ENCODE measurements around the gene OSBPL7. TPM values are rescaled to one million over a fixed set of nuclear protein-coding genes. Genes with fewer than 3 reads are reported as not detected.

Gene OSBPL7
- total and polyA plus RNA-seq, 4 donors, result 0.51 to 2.4 (median 1.4) TPM

DNA sequence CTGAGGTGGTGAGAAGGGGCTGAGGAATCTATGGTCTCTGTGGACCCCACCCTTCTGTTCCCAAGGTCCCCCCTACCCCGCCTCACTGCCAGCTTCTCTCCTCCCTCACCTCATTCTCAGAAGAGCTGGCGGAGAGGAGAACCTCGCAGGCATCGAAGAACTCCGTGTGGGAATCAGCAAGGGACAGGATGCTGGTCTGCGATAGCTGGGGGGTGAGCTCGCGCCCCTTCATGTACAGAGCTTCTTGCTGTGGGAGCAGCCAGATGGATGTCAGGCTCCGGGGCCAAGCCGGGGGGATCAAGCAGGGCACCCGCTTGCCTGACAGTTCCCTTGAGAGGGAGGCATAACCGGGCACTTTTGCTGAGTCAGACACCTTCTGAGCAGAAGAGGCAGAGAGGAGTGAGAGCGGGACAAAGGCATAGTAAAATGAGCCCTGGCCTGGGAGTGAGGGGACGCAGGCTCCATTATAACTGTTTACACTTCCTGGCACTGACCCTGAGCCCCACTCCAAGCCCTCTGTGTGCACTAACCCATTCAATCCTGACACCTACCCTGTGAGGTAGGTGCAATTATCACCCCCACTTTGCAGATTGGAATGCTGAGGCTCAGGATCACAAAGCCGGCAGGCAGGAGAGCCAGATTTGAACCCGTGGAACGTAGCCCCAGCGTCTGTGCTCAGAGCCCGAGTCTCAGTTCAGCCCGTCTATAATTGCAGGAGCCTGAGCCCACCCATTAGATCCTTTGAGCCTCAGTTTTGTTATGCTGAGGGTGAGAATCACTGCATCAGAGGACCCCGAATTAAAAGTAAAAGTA, 6.3 kb downstream of the OSBPL7 start:
- no peaks in the 10 kb centered on the region for H3K9me3 ChIP-seq (ENCODE audit: control insufficient read depth in 4 of 4, low read length in 3 of 4)
- WGBS, result 94% methylated on average over 21 of the region's 21 CpGs

More for the DNA sequence above, 6.3 kb downstream of the OSBPL7 start:
- TF ChIP-seq RXRA (IDR thresholded peaks at IDR 0.05), result no peak
- no peak for TF ChIP-seq YY1 (IDR thresholded peaks at IDR 0.05)
- no peak for TF ChIP-seq FOXA1 (IDR thresholded peaks at IDR 0.05)
- TF ChIP-seq REST (IDR thresholded peaks at IDR 0.05), result no peak
- TF ChIP-seq EGR1 (IDR thresholded peaks at IDR 0.05; ENCODE audit: low read depth in 2 of 2), result no peak
- TF ChIP-seq HNF4G (IDR thresholded peaks at IDR 0.05), result no peak
- no peak for TF ChIP-seq JUND (IDR thresholded peaks at IDR 0.05)
- no peak for TF ChIP-seq TAF1 (conservative IDR thresholded peaks at IDR 0.05)
- no peak for TF ChIP-seq SP1 (IDR thresholded peaks at IDR 0.05)
- TF ChIP-seq RAD21 (IDR thresholded peaks at IDR 0.05), result no peak
- TF ChIP-seq, protein P1, sequence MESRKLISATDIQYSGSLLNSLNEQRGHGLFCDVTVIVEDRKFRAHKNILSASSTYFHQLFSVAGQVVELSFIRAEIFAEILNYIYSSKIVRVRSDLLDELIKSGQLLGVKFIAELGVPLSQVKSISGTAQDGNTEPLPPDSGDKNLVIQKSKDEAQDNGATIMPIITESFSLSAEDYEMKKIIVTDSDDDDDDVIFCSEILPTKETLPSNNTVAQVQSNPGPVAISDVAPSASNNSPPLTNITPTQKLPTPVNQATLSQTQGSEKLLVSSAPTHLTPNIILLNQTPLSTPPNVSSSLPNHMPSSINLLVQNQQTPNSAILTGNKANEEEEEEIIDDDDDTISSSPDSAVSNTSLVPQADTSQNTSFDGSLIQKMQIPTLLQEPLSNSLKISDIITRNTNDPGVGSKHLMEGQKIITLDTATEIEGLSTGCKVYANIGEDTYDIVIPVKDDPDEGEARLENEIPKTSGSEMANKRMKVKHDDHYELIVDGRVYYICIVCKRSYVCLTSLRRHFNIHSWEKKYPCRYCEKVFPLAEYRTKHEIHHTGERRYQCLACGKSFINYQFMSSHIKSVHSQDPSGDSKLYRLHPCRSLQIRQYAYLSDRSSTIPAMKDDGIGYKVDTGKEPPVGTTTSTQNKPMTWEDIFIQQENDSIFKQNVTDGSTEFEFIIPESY (IDR thresholded peaks at IDR 0.05), result no peak
- TF ChIP-seq ATF3 (IDR thresholded peaks at IDR 0.05), result no peak
- TF ChIP-seq HNF4A (conservative IDR thresholded peaks at IDR 0.05), result no peak
- TF ChIP-seq GABPA (IDR thresholded peaks at IDR 0.05 in 1 of 2, conservative IDR thresholded peaks at IDR 0.05 in 1 of 2), result no peak
- no peak for TF ChIP-seq NR2F2 (IDR thresholded peaks at IDR 0.05)
- TF ChIP-seq, protein P2, sequence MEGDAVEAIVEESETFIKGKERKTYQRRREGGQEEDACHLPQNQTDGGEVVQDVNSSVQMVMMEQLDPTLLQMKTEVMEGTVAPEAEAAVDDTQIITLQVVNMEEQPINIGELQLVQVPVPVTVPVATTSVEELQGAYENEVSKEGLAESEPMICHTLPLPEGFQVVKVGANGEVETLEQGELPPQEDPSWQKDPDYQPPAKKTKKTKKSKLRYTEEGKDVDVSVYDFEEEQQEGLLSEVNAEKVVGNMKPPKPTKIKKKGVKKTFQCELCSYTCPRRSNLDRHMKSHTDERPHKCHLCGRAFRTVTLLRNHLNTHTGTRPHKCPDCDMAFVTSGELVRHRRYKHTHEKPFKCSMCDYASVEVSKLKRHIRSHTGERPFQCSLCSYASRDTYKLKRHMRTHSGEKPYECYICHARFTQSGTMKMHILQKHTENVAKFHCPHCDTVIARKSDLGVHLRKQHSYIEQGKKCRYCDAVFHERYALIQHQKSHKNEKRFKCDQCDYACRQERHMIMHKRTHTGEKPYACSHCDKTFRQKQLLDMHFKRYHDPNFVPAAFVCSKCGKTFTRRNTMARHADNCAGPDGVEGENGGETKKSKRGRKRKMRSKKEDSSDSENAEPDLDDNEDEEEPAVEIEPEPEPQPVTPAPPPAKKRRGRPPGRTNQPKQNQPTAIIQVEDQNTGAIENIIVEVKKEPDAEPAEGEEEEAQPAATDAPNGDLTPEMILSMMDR (IDR thresholded peaks at IDR 0.05; ENCODE audit: low read depth, low read length, missing input control), result no peak
- no peak for TF ChIP-seq MAX (IDR thresholded peaks at IDR 0.05)
- no peak for TF ChIP-seq FOXA2 (IDR thresholded peaks at IDR 0.05)
- Histone ChIP-seq H3K27me3 (ENCODE audit: control insufficient read depth in 4 of 4, insufficient read depth in 4 of 4, low read length in 3 of 4) (no peaks in the 10 kb centered on the region), H3K36me3 (ENCODE audit: control insufficient read depth in 4 of 4, insufficient read depth in 3 of 4, low read depth in 1 of 4, low read length in 3 of 4) (peaks cover 0 to 8% (median 2%) of the 10 kb centered on the region in 4 donors), H3K4me3 (ENCODE audit: low read depth in 1 of 3, low read length in 3 of 3) (no peak overlapping the region), H3K9ac (ENCODE audit: low read depth in 1 of 2, low read length in 2 of 2) (no peak overlapping the region), H3K4me1 (ENCODE audit: control insufficient read depth in 4 of 4, insufficient read depth in 4 of 4, low read length in 3 of 4) (peaks cover 0 to 1% (median 0%) of the 10 kb centered on the region in 4 donors), H3K27ac (ENCODE audit: low read depth in 1 of 2, low read length in 2 of 2) (no peak overlapping the region)
- DNase-seq (ENCODE audit: low spot score), result no peak

Data from liver (tissue), 9 donors.